GM18502 (cell line): Measurements from ENCODE around the gene SLC51B.
"Not testable (repeated sequence)": the region's sequence is repeated elsewhere in the genome, so short reads cannot be mapped to it uniquely, and the experiment has no call there.

Experiments used
- ATAC-seq: cut with Tn5 transposase; IDR thresholded peaks from one replicate; pipeline ENCODE4 v1.9.1; 2021; ENCODE audit warnings: mild to moderate bottlenecking; ENCODE audit not compliant: unreplicated experiment, poor library complexity

The SLC51B gene

GRCh38 chr15:65062726-65063125, 17.5 kb downstream of the SLC51B start:
- ATAC-seq: no peak

DNA sequence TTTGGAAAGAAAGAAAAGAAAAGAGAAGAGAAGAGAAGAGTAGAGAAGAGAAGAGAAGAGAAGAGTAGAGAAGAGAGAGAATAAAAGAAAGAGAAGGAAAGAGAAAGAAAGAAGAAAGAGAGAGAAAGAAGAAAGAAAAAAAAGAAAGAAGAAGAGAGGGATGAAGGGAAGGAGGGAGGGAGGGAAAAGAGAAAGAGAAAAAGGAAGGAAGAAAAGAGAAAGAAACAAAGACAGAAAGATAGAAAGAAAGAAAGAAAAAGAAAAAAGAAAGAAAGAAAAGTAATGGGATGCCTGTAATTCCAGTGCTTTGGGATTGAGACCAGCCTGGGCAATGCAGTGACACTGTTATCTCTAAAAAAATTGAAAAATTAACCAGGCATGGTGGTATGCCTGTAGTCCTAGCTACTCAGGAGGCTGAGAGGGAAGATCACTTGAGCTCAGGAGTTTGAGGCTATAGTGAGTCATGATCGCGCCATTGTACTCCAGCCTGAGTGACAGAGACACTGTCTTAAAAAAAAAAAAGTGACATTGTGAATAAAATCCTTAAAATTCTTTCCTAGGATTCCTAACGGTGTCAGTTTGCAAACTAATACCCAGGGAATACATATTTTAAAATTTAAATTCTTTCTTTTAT, 20.9 kb downstream of the SLC51B start:
- ATAC-seq: no peak

DNA sequence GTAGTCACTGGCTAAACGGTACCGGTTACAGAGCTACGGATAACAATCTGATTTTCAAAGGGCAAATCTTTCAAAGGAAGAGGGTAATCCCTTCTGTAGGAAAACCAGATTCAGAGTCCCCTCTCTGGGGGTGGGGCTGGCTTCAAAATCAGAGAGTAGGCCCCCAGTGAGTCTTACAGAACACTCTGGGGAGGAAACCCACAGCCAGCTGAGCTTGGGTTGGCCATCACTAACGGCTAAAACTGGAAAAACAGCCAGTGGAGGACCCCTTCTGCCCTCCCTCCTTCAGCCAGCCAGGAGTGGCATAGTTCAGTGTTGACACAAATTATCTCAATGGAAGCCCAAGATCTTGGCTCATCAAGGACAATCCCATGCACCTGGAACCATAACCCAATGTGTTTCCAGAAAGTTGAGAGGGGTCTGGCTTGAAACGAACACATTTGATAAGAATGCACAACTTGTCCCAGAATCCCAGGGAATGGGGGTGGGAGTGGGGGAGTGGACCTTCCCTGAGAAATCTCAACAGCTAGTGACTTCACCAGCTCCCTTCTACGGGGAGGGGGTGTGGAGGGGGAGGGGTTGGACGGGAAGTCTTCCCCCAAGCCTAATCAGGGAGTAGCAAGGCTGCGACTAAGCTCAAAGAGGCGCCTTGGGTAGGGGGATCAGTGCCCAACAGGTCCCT, 21.6 kb downstream of the SLC51B start:
- no peak for ATAC-seq

GRCh38 chr15:65067317-65067644, 22.1 kb downstream of the SLC51B start:
- no peak for ATAC-seq

DNA sequence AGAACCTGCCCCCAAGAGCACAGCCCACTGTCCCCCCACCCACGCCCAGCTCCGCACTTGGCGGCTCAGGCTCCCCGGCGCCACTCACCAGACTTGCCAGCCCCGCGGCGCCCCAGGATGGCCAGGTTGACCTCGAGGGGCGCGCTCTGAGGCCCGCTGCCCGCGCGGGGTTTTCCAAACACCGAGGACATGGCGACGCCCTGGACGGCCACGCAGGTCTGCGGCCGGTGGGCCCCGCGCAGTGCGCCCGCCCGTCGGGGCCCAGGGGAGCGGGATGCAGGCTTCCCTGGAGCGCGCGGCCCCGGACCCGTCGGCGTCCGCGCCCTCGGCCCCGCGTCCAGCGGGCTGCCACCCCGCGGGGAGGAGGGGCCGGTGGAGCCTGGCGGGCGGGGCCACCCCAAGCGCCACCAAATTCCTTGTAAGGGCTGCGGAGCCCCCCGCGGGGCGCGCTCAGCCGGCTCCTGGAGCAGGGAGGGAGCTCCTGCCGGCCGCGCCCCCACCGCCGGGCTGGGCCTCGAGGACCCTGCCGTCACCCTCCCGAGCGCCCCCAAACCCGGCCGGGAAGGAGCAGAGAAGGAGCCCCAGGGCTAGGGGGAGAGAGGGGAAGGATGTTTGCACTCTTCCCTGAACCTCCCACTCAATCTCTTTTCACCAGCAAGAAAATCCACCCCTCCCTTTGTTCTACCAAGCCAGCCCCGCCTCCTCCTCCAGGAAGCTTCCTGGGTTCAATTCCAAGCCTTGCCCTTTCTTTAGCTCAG, 22.6 kb downstream of the SLC51B start, which contains the start of gene RASL12:
TSS of gene RASL12 (minus strand) at position 347 of the 758 bp plus-strand sequence. CDS start at position 191, 156 bp downstream.
- no peak for ATAC-seq

DNA sequence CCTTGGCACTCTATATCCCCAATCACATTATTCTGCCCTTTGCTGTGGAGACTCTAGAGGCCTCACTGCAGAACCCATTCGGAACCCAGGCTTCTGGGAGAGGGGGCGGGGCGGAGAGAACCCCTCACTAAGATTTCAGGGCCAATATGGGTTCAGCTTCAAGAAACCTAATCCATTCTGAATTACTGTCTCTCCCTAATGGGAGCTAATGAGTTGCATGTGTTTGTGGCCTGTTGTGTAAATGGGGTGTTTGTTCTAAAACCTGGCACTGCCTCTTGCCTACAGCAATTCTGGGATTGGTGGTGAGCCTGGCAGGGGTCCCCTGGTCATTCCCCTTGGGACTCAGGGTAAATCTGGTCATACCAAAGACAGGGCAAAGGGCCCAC, 23.2 kb downstream of the SLC51B start:
- no peak for ATAC-seq

DNA sequence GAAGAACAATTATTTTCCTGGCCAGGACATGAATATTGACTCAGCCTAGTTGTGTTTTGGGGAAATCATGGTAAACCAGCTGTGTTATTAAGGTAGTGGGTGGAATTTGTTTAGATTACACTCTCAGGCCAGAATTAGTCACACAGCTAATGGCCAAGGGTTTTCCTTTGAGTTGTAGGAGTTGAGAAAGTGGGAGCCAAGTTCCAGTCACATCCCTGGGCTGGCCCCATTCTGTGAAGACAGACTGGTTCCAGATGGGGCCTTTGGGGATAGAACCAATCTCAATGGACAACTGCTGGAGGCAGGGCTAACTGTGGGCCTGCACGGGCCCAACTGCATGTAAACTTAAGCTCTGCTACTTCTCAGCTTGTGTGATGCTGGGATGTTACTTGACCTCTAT, 24.0 kb downstream of the SLC51B start:
- no peak for ATAC-seq

DNA sequence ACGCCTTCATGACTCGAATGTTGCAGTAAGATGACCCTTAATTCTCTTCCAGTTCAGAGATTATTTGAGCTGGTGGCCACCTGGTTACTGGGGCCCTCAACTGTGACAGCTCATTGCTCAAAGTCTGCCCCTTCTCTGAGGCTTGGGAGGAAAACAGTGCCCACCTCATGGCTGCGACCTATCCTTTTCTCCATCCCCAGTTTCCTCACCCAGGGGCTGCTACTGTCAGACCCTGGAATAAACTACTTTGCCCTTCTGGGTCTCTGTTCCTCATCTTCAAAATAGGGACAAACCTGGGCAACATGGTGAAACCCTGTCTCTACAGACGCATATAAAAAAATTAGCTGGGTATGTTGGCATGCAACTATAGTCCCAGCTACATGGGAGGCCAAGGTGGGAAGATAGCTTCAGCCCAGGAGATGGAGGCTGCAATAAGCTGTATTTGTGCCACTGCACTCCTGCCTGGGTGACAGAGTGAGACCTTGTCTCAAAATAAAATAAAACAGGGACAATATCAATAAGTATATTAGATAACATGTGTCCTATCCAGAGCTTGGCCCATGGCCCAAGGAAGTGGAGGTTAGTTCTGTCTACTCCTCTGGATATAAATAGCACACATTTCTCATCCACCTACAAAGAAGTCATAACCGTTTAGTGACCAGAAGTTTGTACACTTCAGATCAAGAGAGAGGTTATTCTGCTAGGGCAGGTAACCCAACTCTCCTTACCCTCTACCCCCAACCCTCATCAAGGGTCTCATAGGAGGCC, 24.8 kb downstream of the SLC51B start:
- ATAC-seq: no peak

- ATAC-seq: no peak
These were observed 26.2 kb downstream of the SLC51B start for GRCh38 chr15:65071381-65071811.

GRCh38 chr15:65072027-65072426, 26.8 kb downstream of the SLC51B start:
- no peak for ATAC-seq

DNA sequence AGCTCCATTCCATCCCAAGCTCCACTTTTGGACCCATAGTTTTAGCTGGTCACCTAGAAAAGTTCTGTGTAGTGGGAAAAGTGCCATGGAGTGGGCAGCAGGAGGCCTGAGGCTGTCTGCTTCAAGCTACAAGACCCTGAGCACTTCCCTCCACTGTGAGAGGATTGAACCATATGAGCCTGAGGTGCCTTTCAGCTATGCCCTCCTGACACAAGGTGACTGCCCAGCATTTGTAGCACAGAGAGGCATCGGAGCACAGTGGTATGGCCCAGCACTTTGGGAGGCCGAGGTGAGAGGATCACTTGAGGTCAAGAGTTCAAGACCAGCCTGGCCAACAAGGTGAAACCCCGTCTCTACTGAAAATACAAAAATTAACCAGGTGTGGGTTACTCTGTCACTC, 27.4 kb downstream of the SLC51B start:
- ATAC-seq: no peak

- not testable (repeated sequence) for ATAC-seq
These were observed 29.8 kb downstream of the SLC51B start for GRCh38 chr15:65074946-65075345.

- ATAC-seq: not testable (repeated sequence)
These were observed 30.6 kb downstream of the SLC51B start for GRCh38 chr15:65075607-65076395.

DNA sequence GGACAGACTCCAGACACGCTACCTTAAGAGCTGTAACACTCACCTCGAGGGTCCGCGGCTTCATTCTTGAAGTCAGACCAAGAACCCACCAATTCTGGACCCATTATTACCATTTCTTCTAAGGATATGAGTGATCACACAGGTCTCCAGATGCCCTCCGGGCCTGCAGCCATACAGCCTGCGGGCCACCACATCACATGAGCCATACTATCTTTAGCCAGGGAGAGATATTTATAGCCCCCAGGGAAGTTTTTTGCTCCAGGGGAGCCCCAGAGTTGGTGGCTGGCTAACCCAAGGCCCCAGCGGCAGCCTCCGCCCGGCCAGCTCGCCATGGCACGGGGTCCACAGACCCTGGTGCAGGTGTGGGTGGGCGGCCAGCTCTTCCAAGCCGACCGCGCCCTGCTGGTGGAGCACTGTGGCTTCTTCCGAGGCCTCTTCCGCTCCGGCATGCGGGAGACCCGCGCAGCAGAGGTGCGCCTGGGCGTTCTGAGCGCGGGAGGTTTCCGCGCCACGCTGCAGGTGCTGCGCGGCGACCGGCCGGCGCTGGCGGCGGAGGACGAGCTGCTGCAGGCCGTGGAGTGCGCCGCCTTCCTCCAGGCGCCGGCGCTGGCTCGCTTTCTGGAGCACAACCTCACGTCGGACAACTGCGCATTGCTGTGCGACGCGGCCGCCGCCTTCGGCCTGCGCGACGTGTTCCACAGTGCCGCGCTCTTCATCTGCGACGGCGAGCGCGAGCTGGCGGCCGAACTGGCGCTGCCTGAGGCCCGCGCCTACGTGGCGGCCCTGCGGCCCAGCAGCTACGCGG, 31.5 kb downstream of the SLC51B start, which contains the start of gene KBTBD13:
TSS of gene KBTBD13 (plus strand) at position 261 of the 805 bp plus-strand sequence. CDS start at position 331, 70 bp downstream.
- no peak for ATAC-seq

DNA sequence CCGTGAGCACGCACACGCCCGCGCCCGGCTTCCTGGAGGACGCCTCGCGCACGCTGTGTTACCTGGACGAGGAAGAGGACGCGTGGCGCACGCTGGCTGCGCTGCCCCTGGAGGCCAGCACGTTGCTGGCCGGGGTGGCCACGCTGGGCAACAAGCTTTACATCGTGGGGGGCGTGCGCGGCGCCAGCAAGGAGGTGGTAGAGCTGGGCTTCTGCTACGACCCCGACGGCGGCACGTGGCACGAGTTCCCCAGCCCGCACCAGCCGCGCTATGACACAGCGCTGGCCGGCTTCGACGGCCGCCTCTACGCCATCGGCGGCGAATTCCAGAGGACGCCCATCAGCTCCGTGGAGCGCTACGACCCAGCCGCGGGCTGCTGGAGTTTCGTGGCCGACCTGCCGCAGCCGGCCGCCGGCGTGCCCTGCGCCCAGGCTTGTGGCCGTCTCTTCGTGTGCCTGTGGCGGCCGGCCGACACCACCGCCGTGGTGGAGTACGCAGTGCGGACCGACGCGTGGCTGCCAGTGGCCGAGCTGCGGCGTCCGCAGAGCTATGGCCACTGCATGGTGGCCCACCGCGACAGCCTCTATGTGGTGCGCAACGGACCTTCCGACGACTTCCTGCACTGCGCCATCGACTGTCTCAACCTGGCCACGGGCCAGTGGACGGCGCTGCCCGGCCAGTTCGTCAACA, 32.2 kb downstream of the SLC51B start:
- no peak for ATAC-seq

DNA sequence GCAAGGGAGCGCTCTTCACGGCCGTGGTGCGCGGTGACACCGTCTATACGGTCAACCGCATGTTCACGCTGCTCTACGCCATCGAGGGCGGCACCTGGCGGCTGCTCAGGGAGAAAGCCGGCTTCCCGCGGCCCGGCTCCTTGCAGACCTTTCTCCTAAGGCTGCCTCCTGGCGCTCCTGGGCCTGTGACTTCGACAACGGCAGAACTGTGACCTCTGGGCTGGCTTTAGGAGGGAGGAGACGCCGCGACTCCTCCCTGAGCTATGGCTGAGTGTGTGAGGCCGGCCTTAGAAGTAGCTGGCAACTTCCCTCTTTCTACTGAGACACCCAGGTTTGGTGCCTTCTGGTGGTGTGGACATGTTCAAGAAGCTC, 32.8 kb downstream of the SLC51B start:
- no peak for ATAC-seq

- no peak for ATAC-seq
These were observed 34.4 kb downstream of the SLC51B start for GRCh38 chr15:65079580-65079979.

DNA sequence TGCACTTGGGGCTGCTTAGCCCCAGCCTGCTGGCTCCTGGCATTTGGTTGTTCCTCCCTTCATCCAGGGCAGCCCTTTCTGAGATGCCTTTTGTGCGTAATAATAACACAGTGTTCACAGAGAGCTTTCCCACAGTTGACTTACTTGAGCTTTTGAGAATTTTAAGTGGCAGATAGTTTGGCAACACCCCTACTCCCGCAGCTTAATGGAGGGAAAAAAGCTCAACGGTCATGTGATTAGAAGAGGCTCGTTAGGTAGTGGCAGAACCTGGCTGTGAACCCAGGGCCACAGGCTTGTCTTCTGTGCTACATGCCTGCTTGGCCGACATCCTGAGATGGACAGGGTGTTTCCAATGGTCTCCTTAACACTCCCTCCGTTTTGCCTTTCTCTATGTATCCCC, 36.1 kb downstream of the SLC51B start:
- no peak for ATAC-seq
